Keratinocyte (primary cell): ENCODE data around the gene TINCR.

Source experiments
- CTCF ChIP-seq, 3 experiments: IDR thresholded peaks in 1 of 3; conservative IDR thresholded peaks in 1 of 3; optimal IDR thresholded peaks in 1 of 3; 2 replicates in 2 of 3; 3 replicates in 1 of 3; pipeline versions ENCODE3 to v1.5.1; 2011; ENCODE audit warnings: low read length in 3 of 3, mild to moderate bottlenecking in 3 of 3, moderate library complexity in 2 of 3, control low read depth in 1 of 3, inconsistent platforms in 1 of 3; ENCODE audit not compliant: insufficient read depth in 2 of 3; ENCODE audit errors: extremely low read depth in 1 of 3
- EZH2 ChIP-seq: IDR thresholded peaks from one replicate; pipeline ENCODE4 v1.6.1; 2012; ENCODE audit warnings: inconsistent platforms, mild to moderate bottlenecking, low read length, moderate library complexity

- TF ChIP-seq CTCF (optimal IDR thresholded peaks at IDR 0.05 in 1 of 3, IDR thresholded peaks at IDR 0.05 in 1 of 3, conservative IDR thresholded peaks at IDR 0.05 in 1 of 3; ENCODE audit: extremely low read depth in 1 of 3, insufficient read depth in 2 of 3, low read length in 3 of 3) (no peak), EZH2 (no peak)
Measured at GRCh38 chr19:5559804-5560133, 8.0 kb downstream of the TINCR start.
